ENCODE measurements around the gene NPAS3.

DNA sequence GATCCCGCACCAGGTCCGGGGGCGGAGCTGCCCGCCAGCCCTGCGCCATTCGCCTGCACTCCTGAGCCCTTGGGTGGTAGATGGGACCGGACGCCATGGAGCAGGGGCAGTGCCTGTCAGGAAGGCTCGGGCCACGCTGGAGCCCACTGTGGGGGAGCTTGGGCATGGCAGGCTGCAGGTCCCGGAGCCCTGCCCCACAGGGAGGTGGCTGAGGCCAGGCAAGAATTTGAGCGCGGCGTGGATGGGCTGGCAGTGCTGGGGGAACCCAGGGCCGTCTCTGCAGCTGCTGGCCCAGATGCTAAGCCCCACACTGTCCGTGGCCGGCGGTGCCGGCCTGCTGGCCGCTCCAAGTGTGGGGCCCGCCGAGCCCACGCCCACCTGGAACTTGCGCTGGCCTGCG lies 260.0 kb downstream of the NPAS3 start:
- TF ChIP-seq CTCF (IDR thresholded peaks at IDR 0.05) (no peak), POLR2A (IDR thresholded peaks at IDR 0.05) (no peak)
